ENCODE data around the gene PPFIA2.

The PPFIA2 gene

DNA sequence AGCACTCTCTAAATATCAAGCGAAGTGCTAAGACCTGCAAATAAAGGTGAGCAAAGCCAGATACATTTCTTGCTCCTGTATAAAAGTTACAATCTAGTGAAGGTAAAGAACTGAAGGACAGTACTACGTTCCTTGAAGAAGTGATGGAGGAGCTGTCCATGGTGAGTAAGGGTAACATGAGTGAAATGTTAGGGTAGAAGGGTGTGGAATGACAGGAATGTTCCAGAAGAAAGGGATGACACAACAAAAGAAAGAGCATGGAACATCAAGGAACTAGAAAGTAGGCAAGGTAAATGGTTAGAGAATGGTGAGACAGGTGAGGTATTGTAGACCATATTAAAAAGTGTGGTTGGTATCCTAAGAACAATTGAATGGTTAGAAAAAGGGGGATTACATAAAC is 408.8 kb downstream of the PPFIA2 start:
- Histone ChIP-seq H3K4me3 (ENCODE audit: low read depth, low read length) (no peak overlapping the region), H3K4me1 (ENCODE audit: control insufficient read depth, insufficient read depth, low read length) (no peaks in the 10 kb centered on the region), H3K27ac (ENCODE audit: low read depth, low read length) (no peak overlapping the region), H3K27me3 (ENCODE audit: control insufficient read depth, insufficient read depth, low read length) (no peaks in the 10 kb centered on the region), H3K36me3 (ENCODE audit: control insufficient read depth, insufficient read depth, low read length) (no peaks in the 10 kb centered on the region), H3K9ac (ENCODE audit: low read length) (no peak overlapping the region), H3K9me3 (ENCODE audit: control insufficient read depth, insufficient read depth, low read depth, low read length) (no peaks in the 10 kb centered on the region)

DNA sequence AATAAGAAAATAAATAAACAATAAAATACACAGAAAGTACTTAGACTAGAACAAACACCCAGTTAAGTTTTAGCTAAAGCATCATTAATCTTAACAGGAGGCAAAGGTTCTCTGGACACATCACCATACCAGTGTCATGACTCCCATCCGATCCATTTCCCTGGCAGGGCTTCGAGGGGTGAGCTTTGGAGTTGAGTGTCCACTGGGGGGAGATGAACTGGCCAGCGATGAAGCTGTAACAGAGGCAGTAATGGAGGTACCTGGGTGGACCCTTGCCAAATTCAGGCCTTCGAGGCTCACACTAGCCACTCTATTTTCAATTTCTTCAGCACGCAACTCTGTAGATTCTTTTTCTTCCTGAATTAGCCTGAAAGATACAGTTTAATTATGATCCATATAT is 411.7 kb downstream of the PPFIA2 start:
- no peak overlapping the region for H3K4me3 ChIP-seq (ENCODE audit: low read depth, low read length)
- H3K27me3 ChIP-seq (ENCODE audit: control insufficient read depth, insufficient read depth, low read length): no peaks in the 10 kb centered on the region
- no peaks in the 10 kb centered on the region for H3K9me3 ChIP-seq (ENCODE audit: control insufficient read depth, insufficient read depth, low read depth, low read length)
- no peak overlapping the region for H3K9ac ChIP-seq (ENCODE audit: low read length)
- H3K36me3 ChIP-seq (ENCODE audit: control insufficient read depth, insufficient read depth, low read length): no peaks in the 10 kb centered on the region
- H3K4me1 ChIP-seq (ENCODE audit: control insufficient read depth, insufficient read depth, low read length): no peaks in the 10 kb centered on the region
- H3K27ac ChIP-seq (ENCODE audit: low read depth, low read length): no peak overlapping the region

DNA sequence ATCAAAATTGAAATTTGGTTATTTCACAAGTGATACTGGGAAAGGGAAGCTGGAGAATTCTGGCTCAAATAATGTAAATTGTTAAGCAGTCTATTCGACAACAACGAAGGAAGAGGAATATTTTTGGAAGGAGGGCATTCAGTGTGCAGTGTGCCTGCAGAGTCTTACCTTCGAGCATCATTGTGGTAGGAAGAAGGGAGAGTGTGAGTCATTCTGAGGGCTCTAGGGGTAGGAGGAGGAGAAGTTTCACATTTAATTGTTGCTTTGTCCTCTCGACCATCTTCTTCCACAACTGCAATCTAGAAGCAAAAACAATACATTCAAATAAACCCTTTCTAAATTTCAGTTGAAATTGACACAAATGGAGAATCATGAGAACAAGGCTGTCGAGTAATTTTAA is 418.2 kb downstream of the PPFIA2 start:
- no peaks in the 10 kb centered on the region for H3K27me3 ChIP-seq (ENCODE audit: control insufficient read depth, insufficient read depth, low read length)
- H3K9ac ChIP-seq (ENCODE audit: low read length): no peak overlapping the region
- no peaks in the 10 kb centered on the region for H3K4me1 ChIP-seq (ENCODE audit: control insufficient read depth, insufficient read depth, low read length)
- H3K27ac ChIP-seq (ENCODE audit: low read depth, low read length): no peak overlapping the region
- no peaks in the 10 kb centered on the region for H3K36me3 ChIP-seq (ENCODE audit: control insufficient read depth, insufficient read depth, low read length)
- H3K9me3 ChIP-seq (ENCODE audit: control insufficient read depth, insufficient read depth, low read depth, low read length): no peaks in the 10 kb centered on the region
- no peak overlapping the region for H3K4me3 ChIP-seq (ENCODE audit: low read depth, low read length)

- Histone ChIP-seq H3K9me3 (ENCODE audit: control insufficient read depth, insufficient read depth, low read depth, low read length) (no peaks in the 10 kb centered on the region), H3K4me1 (ENCODE audit: control insufficient read depth, insufficient read depth, low read length) (no peaks in the 10 kb centered on the region), H3K36me3 (ENCODE audit: control insufficient read depth, insufficient read depth, low read length) (no peaks in the 10 kb centered on the region), H3K27ac (ENCODE audit: low read depth, low read length) (no peak overlapping the region), H3K9ac (ENCODE audit: low read length) (no peak overlapping the region), H3K4me3 (ENCODE audit: low read depth, low read length) (no peak overlapping the region), H3K27me3 (ENCODE audit: control insufficient read depth, insufficient read depth, low read length) (no peaks in the 10 kb centered on the region)
Measured at GRCh38 chr12:81339071-81339470, 420.1 kb downstream of the PPFIA2 start.

- Histone ChIP-seq H3K9ac (ENCODE audit: low read length) (no peak overlapping the region), H3K4me3 (ENCODE audit: low read depth, low read length) (no peak overlapping the region), H3K27me3 (ENCODE audit: control insufficient read depth, insufficient read depth, low read length) (no peaks in the 10 kb centered on the region), H3K9me3 (ENCODE audit: control insufficient read depth, insufficient read depth, low read depth, low read length) (no peaks in the 10 kb centered on the region), H3K4me1 (ENCODE audit: control insufficient read depth, insufficient read depth, low read length) (no peaks in the 10 kb centered on the region), H3K36me3 (ENCODE audit: control insufficient read depth, insufficient read depth, low read length) (no peaks in the 10 kb centered on the region), H3K27ac (ENCODE audit: low read depth, low read length) (no peak overlapping the region)
Measured at GRCh38 chr12:81337886-81338285, 421.3 kb downstream of the PPFIA2 start.

- Histone ChIP-seq H3K27me3 (ENCODE audit: control insufficient read depth, insufficient read depth, low read length) (no peaks in the 10 kb centered on the region), H3K9ac (ENCODE audit: low read length) (no peak overlapping the region), H3K4me3 (ENCODE audit: low read depth, low read length) (no peak overlapping the region), H3K36me3 (ENCODE audit: control insufficient read depth, insufficient read depth, low read length) (no peaks in the 10 kb centered on the region), H3K27ac (ENCODE audit: low read depth, low read length) (no peak overlapping the region), H3K9me3 (ENCODE audit: control insufficient read depth, insufficient read depth, low read depth, low read length) (no peaks in the 10 kb centered on the region), H3K4me1 (ENCODE audit: control insufficient read depth, insufficient read depth, low read length) (no peaks in the 10 kb centered on the region)
Measured at GRCh38 chr12:81333812-81334211, 425.3 kb downstream of the PPFIA2 start.

DNA sequence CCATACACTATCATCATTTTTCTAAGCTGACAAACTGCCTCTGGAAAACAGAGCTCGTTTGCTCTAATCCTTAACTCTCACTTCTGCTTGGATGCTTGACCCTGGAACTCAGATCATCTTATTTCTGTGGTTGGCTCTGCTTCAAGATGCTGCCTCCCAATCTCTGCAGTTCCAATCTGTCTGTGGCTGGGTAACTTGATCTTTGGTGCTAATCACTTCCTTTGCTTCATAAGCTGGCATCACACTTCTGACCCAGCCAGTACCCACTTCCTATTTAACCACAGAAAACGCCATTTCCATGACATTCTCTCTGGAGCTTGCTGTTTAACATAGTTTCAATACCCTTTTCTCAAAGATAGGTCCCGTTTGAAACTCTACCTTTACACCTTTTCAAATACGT is 427.1 kb downstream of the PPFIA2 start:
- Histone ChIP-seq H3K9ac (ENCODE audit: low read length) (no peak overlapping the region), H3K27me3 (ENCODE audit: control insufficient read depth, insufficient read depth, low read length) (no peaks in the 10 kb centered on the region), H3K4me3 (ENCODE audit: low read depth, low read length) (no peak overlapping the region)

GRCh38 chr12:81330480-81330879 is 428.7 kb downstream of the PPFIA2 start:
- Histone ChIP-seq H3K9me3 (ENCODE audit: control insufficient read depth, insufficient read depth, low read depth, low read length) (no peaks in the 10 kb centered on the region), H3K27me3 (ENCODE audit: control insufficient read depth, insufficient read depth, low read length) (no peaks in the 10 kb centered on the region), H3K9ac (ENCODE audit: low read length) (no peak overlapping the region), H3K27ac (ENCODE audit: low read depth, low read length) (no peak overlapping the region), H3K4me1 (ENCODE audit: control insufficient read depth, insufficient read depth, low read length) (no peaks in the 10 kb centered on the region), H3K4me3 (ENCODE audit: low read depth, low read length) (no peak overlapping the region), H3K36me3 (ENCODE audit: control insufficient read depth, insufficient read depth, low read length) (no peaks in the 10 kb centered on the region)

More for the DNA sequence above, 427.1 kb downstream of the PPFIA2 start:
- H3K4me1 ChIP-seq (ENCODE audit: control insufficient read depth, insufficient read depth, low read length): no peaks in the 10 kb centered on the region
- no peaks in the 10 kb centered on the region for H3K36me3 ChIP-seq (ENCODE audit: control insufficient read depth, insufficient read depth, low read length)
- no peaks in the 10 kb centered on the region for H3K9me3 ChIP-seq (ENCODE audit: control insufficient read depth, insufficient read depth, low read depth, low read length)
- H3K27ac ChIP-seq (ENCODE audit: low read depth, low read length): no peak overlapping the region

DNA sequence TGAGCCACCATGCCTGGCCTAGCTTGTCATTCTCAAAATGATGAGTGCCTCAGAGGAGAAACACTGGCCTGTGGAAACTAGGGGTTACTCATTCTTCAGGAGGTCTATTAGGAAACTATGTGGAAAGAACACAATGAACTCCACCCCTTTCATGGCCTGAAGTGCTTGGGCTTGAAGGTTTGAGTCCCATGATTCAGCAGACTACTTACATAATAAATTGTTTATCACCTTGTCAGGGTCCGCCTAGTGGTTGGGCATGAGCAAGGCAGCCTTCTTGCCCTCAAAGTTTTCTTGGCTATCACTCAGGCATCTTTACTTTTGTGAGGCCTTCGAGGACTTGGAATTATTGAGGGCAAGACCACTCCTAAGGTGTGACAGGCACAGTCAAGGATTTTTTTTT is 430.1 kb downstream of the PPFIA2 start:
- no peak overlapping the region for H3K27ac ChIP-seq (ENCODE audit: low read depth, low read length)
- no peaks in the 10 kb centered on the region for H3K9me3 ChIP-seq (ENCODE audit: control insufficient read depth, insufficient read depth, low read depth, low read length)
- H3K27me3 ChIP-seq (ENCODE audit: control insufficient read depth, insufficient read depth, low read length): no peaks in the 10 kb centered on the region
- no peaks in the 10 kb centered on the region for H3K36me3 ChIP-seq (ENCODE audit: control insufficient read depth, insufficient read depth, low read length)
- no peak overlapping the region for H3K4me3 ChIP-seq (ENCODE audit: low read depth, low read length)
- no peak overlapping the region for H3K9ac ChIP-seq (ENCODE audit: low read length)
- H3K4me1 ChIP-seq (ENCODE audit: control insufficient read depth, insufficient read depth, low read length): no peaks in the 10 kb centered on the region

DNA sequence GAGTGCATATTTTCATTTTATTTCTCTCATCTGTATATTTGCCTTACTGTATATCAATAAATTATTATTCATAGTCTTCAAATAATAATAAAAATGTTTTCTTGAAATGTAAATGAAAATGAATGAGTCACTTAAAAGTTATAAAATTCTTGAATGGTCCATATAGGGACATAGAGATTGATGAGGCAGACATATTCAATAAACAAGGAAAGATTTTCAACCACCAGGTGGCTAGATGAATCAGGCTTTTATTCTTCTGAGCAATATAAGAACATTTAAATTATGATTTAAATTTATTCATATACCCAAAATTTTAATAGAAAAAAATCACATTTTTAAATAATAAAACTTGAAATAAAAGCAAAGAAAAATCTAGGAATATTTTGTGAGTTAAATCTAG is 431.7 kb downstream of the PPFIA2 start:
- H3K27ac ChIP-seq (ENCODE audit: low read depth, low read length): no peak overlapping the region

DNA sequence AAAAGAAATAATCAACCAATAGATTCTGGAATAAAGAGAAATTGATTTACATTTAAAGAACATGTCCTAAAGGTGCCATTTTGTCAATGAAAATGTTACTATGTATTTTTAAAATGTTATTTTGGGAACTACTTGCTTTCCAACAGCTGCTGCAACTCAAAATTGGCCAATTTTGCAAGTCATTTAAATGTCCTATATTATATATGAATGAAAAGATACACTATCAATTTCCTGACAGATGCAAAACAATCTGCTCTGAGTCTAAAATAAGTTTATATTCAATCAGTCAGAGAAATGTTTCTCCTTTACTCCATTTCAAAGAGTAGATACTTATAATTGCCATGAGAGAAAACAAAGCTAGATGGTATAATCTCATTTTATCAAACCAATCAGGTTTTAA is 434.1 kb downstream of the PPFIA2 start:
- Histone ChIP-seq H3K36me3 (ENCODE audit: control insufficient read depth, insufficient read depth, low read length) (no peaks in the 10 kb centered on the region), H3K4me3 (ENCODE audit: low read depth, low read length) (no peak overlapping the region), H3K9ac (ENCODE audit: low read length) (no peak overlapping the region), H3K27ac (ENCODE audit: low read depth, low read length) (no peak overlapping the region), H3K27me3 (ENCODE audit: control insufficient read depth, insufficient read depth, low read length) (no peaks in the 10 kb centered on the region), H3K9me3 (ENCODE audit: control insufficient read depth, insufficient read depth, low read depth, low read length) (no peaks in the 10 kb centered on the region), H3K4me1 (ENCODE audit: control insufficient read depth, insufficient read depth, low read length) (no peaks in the 10 kb centered on the region)

More for the DNA sequence above, 431.7 kb downstream of the PPFIA2 start:
- H3K4me1 ChIP-seq (ENCODE audit: control insufficient read depth, insufficient read depth, low read length): no peaks in the 10 kb centered on the region
- H3K27me3 ChIP-seq (ENCODE audit: control insufficient read depth, insufficient read depth, low read length): no peaks in the 10 kb centered on the region
- H3K36me3 ChIP-seq (ENCODE audit: control insufficient read depth, insufficient read depth, low read length): no peaks in the 10 kb centered on the region
- no peak overlapping the region for H3K9ac ChIP-seq (ENCODE audit: low read length)
- no peaks in the 10 kb centered on the region for H3K9me3 ChIP-seq (ENCODE audit: control insufficient read depth, insufficient read depth, low read depth, low read length)
- no peak overlapping the region for H3K4me3 ChIP-seq (ENCODE audit: low read depth, low read length)

DNA sequence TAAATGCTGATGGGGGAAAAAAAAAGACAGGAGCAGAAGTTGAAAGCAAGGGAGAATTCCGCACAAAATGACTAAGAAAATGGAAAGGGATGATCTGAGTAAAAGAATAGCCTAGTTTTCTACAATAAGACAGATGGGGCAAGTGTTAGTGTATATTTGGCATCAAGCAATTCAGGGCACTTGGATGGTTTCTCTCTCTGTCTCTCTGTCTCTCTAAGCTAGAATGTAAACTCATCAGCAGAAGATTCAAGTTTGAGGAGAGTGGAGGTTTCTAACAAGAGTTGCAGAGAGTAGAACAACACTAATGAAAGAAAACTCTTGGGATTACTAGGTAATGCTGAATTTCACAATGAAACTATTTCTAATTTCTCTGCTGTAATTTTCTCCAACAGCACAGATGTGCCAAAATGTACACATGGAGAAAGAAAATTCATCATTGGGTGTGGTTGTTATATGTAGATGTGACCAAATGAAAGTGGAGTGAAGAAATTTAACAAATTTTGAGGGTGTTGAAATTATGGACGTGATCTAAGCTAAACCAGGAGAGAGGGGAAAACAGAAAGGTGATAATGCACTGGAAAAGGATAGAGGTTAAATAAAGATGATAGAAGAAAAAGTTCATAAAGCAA is 444.1 kb downstream of the PPFIA2 start:
- H3K9ac ChIP-seq (ENCODE audit: low read length): no peak overlapping the region
- no peaks in the 10 kb centered on the region for H3K9me3 ChIP-seq (ENCODE audit: control insufficient read depth, insufficient read depth, low read depth, low read length)
- H3K4me3 ChIP-seq (ENCODE audit: low read depth, low read length): no peak overlapping the region

More for the DNA sequence above, 444.1 kb downstream of the PPFIA2 start:
- H3K36me3 ChIP-seq (ENCODE audit: control insufficient read depth, insufficient read depth, low read length): no peaks in the 10 kb centered on the region
- no peaks in the 10 kb centered on the region for H3K27me3 ChIP-seq (ENCODE audit: control insufficient read depth, insufficient read depth, low read length)
- H3K4me1 ChIP-seq (ENCODE audit: control insufficient read depth, insufficient read depth, low read length): no peaks in the 10 kb centered on the region
- H3K27ac ChIP-seq (ENCODE audit: low read depth, low read length): no peak overlapping the region

All from HUES6 (cell line).